ENCODE results near the gene TUBGCP6. TPM values are rescaled to one million over a fixed set of nuclear protein-coding genes. Genes with fewer than 3 reads are reported as not detected.

Gene TUBGCP6
- total and polyA plus RNA-seq, 4 donors: 26.5 to 57.8 (median 46.4) TPM

DNA sequence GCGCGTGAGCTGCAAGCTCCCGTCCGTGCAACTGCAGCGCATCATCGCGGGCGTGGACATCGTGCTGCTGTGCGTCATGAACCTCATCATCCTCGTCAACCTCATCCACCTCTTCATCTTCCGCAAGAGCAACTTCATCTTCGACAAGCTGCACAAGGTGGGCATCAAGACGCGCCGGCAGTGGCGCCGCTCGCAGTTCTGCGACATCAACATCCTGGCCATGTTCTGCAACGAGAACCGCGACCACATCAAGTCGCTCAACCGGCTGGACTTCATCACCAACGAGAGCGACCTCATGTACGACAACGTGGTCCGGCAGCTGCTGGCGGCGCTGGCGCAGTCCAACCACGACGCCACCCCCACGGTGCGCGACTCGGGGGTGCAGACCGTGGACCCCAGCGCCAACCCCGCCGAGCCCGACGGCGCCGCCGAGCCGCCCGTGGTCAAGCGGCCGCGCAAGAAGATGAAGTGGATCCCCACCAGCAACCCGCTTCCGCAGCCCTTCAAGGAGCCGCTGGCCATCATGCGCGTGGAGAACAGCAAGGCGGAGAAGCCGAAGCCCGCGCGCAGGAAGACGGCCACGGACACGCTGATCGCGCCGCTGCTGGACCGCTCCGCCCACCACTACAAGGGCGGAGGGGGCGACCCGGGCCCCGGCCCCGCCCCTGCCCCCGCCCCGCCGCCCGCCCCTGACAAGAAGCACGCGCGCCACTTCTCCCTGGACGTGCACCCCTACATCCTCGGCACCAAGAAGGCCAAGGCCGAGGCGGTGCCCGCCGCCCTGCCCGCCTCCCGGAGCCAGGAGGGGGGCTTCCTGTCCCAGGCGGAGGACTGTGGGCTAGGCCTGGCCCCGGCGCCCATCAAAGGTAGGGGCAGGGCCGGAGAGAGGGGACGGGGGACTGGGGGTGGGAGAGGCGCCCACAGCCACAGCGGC, 67.0 kb downstream of the TUBGCP6 start:
- H3K36me3 ChIP-seq (ENCODE audit: control insufficient read depth in 4 of 4, insufficient read depth in 4 of 4, low read length in 4 of 4): no peaks in the 10 kb centered on the region
- H3K9me3 ChIP-seq (ENCODE audit: control insufficient read depth in 4 of 4, insufficient read depth in 3 of 4, low read length in 3 of 4): peaks cover 0 to 6% (median 0%) of the 10 kb centered on the region in 4 donors
- no peak for ATAC-seq (ENCODE audit: insufficient read depth, low FRiP score)
- no peak for DNase-seq
- no peak overlapping the region for H3K4me3 ChIP-seq
- no peak overlapping the region for H3K9ac ChIP-seq (ENCODE audit: insufficient read depth in 1 of 2, low read length in 2 of 2)
- WGBS, 2 donors: 62 to 70% methylated on average over 90 to 98 of the region's 98 CpGs
- no peaks in the 10 kb centered on the region for H3K27me3 ChIP-seq (ENCODE audit: control insufficient read depth in 3 of 3, insufficient read depth in 3 of 3, low read length in 2 of 3)
- TF ChIP-seq, protein P1, sequence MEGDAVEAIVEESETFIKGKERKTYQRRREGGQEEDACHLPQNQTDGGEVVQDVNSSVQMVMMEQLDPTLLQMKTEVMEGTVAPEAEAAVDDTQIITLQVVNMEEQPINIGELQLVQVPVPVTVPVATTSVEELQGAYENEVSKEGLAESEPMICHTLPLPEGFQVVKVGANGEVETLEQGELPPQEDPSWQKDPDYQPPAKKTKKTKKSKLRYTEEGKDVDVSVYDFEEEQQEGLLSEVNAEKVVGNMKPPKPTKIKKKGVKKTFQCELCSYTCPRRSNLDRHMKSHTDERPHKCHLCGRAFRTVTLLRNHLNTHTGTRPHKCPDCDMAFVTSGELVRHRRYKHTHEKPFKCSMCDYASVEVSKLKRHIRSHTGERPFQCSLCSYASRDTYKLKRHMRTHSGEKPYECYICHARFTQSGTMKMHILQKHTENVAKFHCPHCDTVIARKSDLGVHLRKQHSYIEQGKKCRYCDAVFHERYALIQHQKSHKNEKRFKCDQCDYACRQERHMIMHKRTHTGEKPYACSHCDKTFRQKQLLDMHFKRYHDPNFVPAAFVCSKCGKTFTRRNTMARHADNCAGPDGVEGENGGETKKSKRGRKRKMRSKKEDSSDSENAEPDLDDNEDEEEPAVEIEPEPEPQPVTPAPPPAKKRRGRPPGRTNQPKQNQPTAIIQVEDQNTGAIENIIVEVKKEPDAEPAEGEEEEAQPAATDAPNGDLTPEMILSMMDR (IDR thresholded peaks at IDR 0.05; ENCODE audit: control extremely low read depth, extremely low read depth): no peak
- H3K4me1 ChIP-seq (ENCODE audit: control insufficient read depth in 5 of 5, insufficient read depth in 5 of 5, low read length in 5 of 5): peaks cover 0 to 3% (median 0%) of the 10 kb centered on the region in 5 donors
- no peak overlapping the region for H3K27ac ChIP-seq (ENCODE audit: low read depth in 1 of 2, low read length in 1 of 2)

- no peak overlapping the region for H3K9ac ChIP-seq (ENCODE audit: insufficient read depth in 1 of 2, low read length in 2 of 2)
- WGBS, 2 donors: 96 to 97% methylated on average over 73 to 76 of the region's 76 CpGs
- no peaks in the 10 kb centered on the region for H3K4me1 ChIP-seq (ENCODE audit: control insufficient read depth in 5 of 5, insufficient read depth in 5 of 5, low read length in 5 of 5)
- H3K27me3 ChIP-seq (ENCODE audit: control insufficient read depth in 3 of 3, insufficient read depth in 3 of 3, low read length in 2 of 3): no peaks in the 10 kb centered on the region
- ATAC-seq (ENCODE audit: insufficient read depth, low FRiP score): no peak
- peaks cover 0 to 5% (median 0%) of the 10 kb centered on the region in 4 donors for H3K9me3 ChIP-seq (ENCODE audit: control insufficient read depth in 4 of 4, insufficient read depth in 3 of 4, low read length in 3 of 4)
- DNase-seq: no peak
- no peak overlapping the region for H3K4me3 ChIP-seq
- H3K36me3 ChIP-seq (ENCODE audit: control insufficient read depth in 4 of 4, insufficient read depth in 4 of 4, low read length in 4 of 4): no peaks in the 10 kb centered on the region
- no peak overlapping the region for H3K27ac ChIP-seq (ENCODE audit: low read depth in 1 of 2, low read length in 1 of 2)
- TF ChIP-seq, protein P1 (IDR thresholded peaks at IDR 0.05; ENCODE audit: control extremely low read depth, extremely low read depth): no peak
Measured at GRCh38 chr22:50176850-50177536, 67.8 kb downstream of the TUBGCP6 start.

DNA sequence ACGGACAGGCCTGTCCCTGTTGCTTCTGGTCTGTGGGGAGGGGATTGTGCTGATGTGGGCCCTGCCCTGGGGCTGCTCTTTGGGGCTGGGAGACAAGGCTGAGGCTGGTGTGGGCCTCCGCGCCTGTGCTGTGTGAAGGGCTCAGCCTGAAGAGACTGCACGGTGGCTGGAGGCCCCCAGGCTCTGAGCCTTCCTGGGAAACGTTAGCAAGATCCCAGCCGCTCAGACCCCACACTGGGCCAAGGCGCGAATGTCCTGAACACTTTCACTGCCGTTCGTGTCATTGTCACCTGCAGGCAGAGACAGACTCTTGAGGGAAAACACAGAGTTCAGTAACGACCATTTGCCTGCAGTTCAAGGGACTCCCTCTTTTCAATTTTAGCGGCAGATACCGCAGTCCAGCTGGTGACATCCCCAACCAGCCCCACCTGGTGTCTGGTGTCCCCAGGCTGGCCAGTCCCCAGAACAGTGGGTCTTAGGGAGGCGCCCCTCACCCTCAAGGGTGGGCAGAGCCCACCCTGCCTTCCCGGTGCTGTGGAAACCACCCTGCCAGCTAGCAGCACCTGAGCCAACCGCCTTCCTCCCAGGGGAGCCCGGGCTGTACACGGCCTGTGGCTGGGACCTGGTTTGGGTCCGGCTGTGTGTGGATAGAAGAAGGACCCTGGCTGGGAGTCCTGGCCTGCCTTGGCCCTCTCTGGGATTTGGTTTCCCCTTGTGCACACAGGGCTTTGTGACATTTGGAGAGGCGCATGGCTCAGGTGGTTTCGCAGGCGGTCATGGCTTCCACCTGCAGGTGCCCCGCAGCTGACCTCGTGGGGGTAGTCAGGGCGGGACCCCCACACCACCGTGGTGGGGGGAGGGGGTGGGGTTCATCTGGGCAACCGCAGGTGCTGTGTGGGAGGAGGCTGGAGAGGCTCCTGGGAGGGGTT, 68.6 kb downstream of the TUBGCP6 start:
- TF ChIP-seq, protein P1 (IDR thresholded peaks at IDR 0.05; ENCODE audit: control extremely low read depth, extremely low read depth): no peak
- Histone ChIP-seq H3K4me3 (no peak overlapping the region), H3K27me3 (ENCODE audit: control insufficient read depth in 3 of 3, insufficient read depth in 3 of 3, low read length in 2 of 3) (no peaks in the 10 kb centered on the region), H3K9ac (ENCODE audit: insufficient read depth in 1 of 2, low read length in 2 of 2) (no peak overlapping the region), H3K9me3 (ENCODE audit: control insufficient read depth in 4 of 4, insufficient read depth in 3 of 4, low read length in 3 of 4) (peaks cover 0 to 5% (median 0%) of the 10 kb centered on the region in 4 donors), H3K4me1 (ENCODE audit: control insufficient read depth in 5 of 5, insufficient read depth in 5 of 5, low read length in 5 of 5) (no peaks in the 10 kb centered on the region), H3K27ac (ENCODE audit: low read depth in 1 of 2, low read length in 1 of 2) (no peak overlapping the region), H3K36me3 (ENCODE audit: control insufficient read depth in 4 of 4, insufficient read depth in 4 of 4, low read length in 4 of 4) (no peaks in the 10 kb centered on the region)
- no peak for ATAC-seq (ENCODE audit: insufficient read depth, low FRiP score)
- DNase-seq: no peak
- WGBS, 2 donors: 80 to 88% methylated on average over 27 of the region's 27 CpGs

Measured in lung (tissue), 12 donors.